ENCODE measurements around the gene NUDT1. TPM values are rescaled to one million over a fixed set of nuclear protein-coding genes. Genes with fewer than 3 reads are reported as not detected.

NUDT1 gene
- total RNA-seq (2014; rRNA removed; shearing (Covaris generic); ENCODE audit: low replicate concordance), result 64.7 and 89.7 TPM in 2 replicates

DNA sequence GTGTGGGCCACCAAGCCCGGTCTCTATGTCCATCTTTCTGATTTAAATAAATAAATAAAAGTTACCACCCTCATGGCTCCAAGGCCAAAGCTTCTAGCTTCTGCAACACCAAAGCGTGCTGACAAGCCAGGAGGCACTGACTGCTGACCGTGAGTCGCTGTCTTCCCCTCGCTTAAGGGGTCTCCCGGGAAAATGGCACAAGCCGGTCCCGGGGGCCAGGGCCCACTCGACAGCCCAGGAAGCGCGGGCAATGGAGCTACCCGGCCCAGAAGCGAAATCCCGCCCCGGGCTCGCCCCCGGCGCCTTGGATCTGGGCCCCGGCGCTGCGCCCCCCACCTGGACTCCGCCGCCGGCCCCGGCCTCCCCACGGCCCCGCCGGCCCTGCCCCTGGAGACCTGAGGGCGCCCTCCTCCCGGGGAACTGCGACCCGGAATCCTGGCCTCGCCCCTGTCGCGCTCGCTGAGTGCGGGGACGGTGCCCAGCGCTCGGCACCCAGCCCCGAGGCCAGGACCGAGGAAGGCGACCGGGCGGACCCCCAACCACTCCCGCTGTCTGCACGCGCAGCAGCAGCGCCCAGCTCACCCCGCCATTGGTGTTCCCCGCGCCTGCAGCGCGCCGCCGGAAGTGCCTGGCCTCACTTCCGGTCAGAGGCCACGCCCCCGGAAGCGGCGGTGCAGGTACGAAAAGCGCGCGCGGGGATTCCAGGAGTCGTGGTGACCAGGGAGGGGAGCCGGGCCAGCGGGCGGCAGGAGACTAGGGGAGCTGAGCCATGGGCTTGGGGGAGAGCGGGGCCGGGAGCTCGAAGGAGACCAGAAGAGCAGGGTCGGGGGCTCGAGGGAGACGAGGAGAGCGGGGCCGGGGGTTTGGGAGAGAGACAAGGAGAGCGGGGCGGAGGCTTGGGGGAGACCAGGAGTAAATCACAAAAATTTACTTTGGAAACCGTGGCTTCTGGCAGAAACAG is at the start of gene NUDT1, which contains the start of gene MRM2:
Gene NUDT1, plus strand, starts transcription at position 647 of the 961 bp plus-strand sequence. CDS start 2,349 bp downstream, outside the sequence.
Gene MRM2, minus strand, starts transcription at position 626 of the 961 bp plus-strand sequence. Its CDS starts 36 bp downstream, at position 590.
- in situ Hi-C loops (cut with HindIII; ENCODE audit: low pct_unique_long_range_greater_than_20kb, low sequenced_read_pairs), result no loop called here
- DNase-seq (ENCODE audit: low read depth), result peak; percentile 74

- no peak for DNase-seq (ENCODE audit: low read depth)
- in situ Hi-C loops (cut with HindIII; ENCODE audit: low pct_unique_long_range_greater_than_20kb, low sequenced_read_pairs), result no loop called here
Observed at GRCh38 chr7:2192831-2193534, 49.0 kb upstream of the NUDT1 start.

- in situ Hi-C loops (cut with HindIII; ENCODE audit: low pct_unique_long_range_greater_than_20kb, low sequenced_read_pairs), result no loop called here
- no peak for DNase-seq (ENCODE audit: low read depth)
Observed at GRCh38 chr7:2193575-2194305, 48.3 kb upstream of the NUDT1 start.

GRCh38 chr7:2195400-2196246 is 46.4 kb upstream of the NUDT1 start:
- DNase-seq (ENCODE audit: low read depth), result no peak
- in situ Hi-C loops (cut with HindIII; ENCODE audit: low pct_unique_long_range_greater_than_20kb, low sequenced_read_pairs), result no loop called here

- in situ Hi-C loops (cut with HindIII; ENCODE audit: low pct_unique_long_range_greater_than_20kb, low sequenced_read_pairs), result no loop called here
- DNase-seq (ENCODE audit: low read depth), result no peak
Observed at GRCh38 chr7:2196381-2197378, 45.3 kb upstream of the NUDT1 start.

DNA sequence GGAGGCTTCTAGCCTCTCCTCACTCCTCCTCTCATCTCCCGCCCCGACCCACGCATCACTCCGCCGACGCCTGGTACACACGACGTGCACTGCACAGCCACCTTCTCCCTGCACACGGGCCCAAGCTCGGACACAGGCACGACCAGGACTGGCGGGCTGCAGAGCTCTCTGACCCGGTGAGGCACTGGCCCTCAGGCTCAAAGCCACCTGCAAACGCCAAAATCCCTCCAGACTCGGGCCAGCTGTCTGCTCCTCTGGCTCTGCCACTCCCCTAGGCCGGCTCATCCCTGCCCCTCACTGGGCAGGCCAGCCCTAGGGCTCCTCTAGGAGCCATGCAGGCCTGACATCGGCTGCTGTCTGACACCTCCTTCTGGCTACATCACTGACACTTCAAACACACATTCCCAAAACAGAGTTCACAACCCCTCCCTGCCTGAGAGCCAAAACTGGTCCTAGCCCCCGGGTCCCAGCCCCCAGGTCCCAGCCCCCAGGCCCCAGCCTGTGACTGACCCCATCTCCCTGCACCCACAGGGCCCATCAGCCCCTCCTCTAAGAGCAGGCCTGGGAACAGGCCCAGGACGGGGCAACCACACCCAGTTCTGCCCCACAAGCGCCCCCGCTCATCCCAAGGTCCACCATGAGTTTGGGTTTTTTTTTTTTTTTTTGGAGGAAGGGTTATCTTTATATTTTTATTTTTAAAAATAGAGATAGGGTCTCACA is 44.4 kb upstream of the NUDT1 start:
- DNase-seq (ENCODE audit: low read depth), result no peak
- in situ Hi-C loops (cut with HindIII; ENCODE audit: low pct_unique_long_range_greater_than_20kb, low sequenced_read_pairs), result no loop called here

DNA sequence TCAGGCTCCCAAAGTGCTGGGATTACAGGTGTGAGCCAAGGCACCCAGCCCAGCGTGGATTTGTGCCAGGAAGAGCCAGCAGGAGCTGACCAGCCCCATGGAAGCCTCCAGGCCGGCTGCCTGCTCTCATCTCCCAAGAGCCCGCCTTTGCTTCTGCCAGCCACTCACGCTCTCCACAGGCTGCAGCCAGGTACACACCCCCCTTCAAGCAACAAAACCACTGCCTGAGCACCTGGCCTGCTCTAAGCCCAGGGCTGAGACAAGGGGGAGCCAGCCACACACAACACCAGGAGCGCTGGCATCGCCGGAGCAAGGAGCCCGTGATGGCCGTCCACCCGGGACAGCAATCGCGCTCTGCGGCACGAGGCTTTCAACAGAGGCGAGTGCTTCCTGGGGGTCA is 43.8 kb upstream of the NUDT1 start:
- in situ Hi-C loops (cut with HindIII; ENCODE audit: low pct_unique_long_range_greater_than_20kb, low sequenced_read_pairs), result no loop called here
- DNase-seq (ENCODE audit: low read depth), result no peak

DNA sequence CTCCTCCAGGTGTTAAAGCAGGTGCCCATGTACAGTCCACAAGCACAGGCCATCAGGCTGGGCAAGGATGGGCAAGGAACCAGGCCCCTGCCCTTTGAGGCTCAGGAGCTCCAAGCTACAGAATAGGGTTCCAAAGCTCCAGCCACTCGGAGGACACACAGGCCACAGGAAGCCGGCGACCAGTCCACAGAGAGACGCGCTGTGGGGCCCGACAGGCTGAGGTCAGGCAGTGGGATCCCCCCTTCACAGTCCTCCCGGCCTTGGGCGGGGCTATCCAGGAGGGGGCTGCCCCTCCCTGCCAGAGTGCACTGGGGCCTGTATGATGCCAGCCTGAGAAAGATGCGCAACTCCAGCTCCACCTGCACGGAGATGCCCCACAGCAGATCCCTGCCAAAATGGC is 43.3 kb upstream of the NUDT1 start:
- no peak for DNase-seq (ENCODE audit: low read depth)
- in situ Hi-C loops (cut with HindIII; ENCODE audit: low pct_unique_long_range_greater_than_20kb, low sequenced_read_pairs), result no loop called here

DNA sequence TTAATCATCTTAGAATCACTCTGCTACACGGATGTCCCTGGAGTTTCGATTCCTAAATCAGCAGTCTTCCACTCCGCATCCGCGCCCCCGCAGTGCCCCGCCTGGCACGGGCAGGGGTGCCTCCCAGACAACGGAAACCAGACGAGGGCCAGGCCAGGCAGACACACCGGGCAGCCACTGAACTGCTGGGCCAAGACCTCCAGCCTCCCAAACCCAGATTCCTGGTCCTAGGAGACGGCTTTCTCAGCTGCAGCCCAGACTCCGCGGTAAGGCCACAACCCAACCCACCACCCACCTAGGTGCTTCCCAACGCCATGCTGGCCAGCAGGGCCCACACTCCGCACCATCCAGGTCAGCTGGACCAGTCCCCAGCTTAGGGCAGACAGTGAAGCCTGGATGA is 42.5 kb upstream of the NUDT1 start:
- DNase-seq (ENCODE audit: low read depth), result no peak
- in situ Hi-C loops (cut with HindIII; ENCODE audit: low pct_unique_long_range_greater_than_20kb, low sequenced_read_pairs), result no loop called here

DNA sequence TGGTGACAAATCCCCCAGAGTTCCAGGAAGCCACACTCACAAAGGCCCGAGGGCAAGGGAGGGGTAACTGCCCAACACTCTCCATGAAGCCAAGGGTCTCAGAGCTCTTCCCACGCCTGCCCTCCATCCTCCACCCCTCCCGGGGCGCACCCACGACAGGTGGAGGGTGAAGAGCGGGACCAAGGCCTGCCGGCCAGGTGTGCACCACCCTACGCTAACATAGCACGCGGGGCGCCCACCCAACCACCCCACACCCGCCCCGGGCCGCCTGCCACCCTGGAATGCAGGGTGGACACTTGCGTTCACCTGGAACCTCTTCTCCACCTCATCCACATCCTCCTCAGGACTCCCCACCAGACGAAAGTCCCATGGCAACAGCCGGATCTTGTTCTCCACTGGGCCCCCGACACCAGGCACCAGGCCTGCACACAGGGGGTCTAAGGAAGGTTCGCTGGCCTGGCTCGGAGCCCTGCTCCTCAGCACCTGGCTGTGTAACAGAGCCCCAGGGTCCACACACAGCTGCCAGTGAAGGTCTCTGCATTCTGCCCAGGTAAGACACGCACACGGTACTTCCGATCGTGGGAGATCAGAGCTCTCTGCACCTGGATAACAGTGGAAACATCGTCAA is 42.0 kb upstream of the NUDT1 start:
- in situ Hi-C loops (cut with HindIII; ENCODE audit: low pct_unique_long_range_greater_than_20kb, low sequenced_read_pairs), result no loop called here
- no peak for DNase-seq (ENCODE audit: low read depth)

DNA sequence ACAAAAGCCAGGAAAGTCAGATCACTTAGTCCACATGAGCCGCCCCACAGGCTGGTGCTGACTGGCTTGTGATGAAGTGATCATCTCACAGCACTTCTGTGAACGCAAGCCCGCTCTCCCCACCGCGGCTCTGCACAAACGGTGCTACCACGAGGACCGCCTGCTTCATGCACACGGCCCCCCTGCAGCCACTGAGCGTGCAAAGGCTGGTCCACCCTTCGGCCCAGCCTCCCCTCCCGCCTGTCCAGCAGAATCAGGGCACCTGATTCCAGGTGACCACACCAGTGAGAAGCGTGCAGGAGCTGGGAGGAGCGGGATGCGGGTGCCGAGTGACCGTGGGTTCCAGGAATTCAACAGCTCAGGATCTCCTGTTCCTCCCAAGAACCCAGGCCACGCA is 41.4 kb upstream of the NUDT1 start:
- DNase-seq (ENCODE audit: low read depth), result no peak
- in situ Hi-C loops (cut with HindIII; ENCODE audit: low pct_unique_long_range_greater_than_20kb, low sequenced_read_pairs), result no loop called here

DNA sequence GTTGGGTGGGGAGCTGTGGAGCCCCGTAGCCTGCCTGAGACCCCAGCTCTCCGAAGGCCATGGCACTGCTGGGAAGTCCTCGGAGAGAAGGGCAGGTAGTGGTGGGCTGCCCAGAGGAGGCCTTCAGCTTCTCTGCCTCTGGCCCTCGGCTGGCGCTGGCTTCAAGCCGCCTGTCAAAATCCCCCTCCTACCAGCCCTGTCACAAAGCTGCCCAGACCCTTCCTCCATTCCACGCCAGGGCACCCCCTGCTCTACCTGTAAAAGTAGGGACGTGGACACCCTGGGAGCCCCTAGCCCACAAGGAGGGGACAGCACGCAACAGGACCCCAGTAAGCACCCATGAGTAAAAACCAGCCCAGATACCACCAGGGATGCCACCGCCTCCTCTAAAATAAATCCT is 40.9 kb upstream of the NUDT1 start:
- no peak for DNase-seq (ENCODE audit: low read depth)
- in situ Hi-C loops (cut with HindIII; ENCODE audit: low pct_unique_long_range_greater_than_20kb, low sequenced_read_pairs), result no loop called here

DNA sequence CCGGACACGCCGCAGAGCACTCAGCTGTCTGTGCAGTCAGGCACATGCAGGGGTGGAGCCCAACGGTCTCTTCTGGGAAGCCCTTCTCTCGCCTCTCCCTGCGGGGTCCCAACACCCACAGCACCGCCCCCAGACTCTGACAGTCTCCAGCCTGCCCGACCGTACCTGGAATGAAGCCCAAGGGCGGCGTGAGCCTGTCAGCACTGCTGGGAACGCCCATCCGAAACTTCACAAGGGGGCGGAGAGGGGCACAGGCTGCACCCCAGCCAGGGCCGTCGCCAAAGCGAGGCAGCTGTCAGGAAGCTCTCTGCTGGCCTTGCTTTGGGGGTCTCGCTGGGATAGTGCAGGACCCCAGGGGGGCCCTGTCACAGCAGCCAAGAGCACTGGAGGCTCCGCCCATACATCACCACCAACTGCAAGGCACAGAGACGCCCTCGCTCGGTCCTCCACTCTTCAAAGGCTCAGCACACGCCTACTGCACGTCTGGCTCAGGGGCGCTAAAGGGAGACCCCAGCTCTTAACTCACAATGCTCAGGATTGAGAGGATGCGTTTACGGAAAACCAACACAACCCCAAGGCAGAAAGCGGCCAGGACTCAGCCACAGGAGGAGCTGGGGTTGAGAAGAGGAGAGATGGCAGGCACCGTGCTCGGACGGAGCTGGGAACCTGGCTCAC is 40.2 kb upstream of the NUDT1 start:
- no peak for DNase-seq (ENCODE audit: low read depth)
- in situ Hi-C loops (cut with HindIII; ENCODE audit: low pct_unique_long_range_greater_than_20kb, low sequenced_read_pairs), result no loop called here

- in situ Hi-C loops (cut with HindIII; ENCODE audit: low pct_unique_long_range_greater_than_20kb, low sequenced_read_pairs), result no loop called here
- no peak for DNase-seq (ENCODE audit: low read depth)
Observed at GRCh38 chr7:2202361-2202761, 39.7 kb upstream of the NUDT1 start.
